ENCODE results near the gene SMIM31. TPM values are rescaled to one million over a fixed set of nuclear protein-coding genes. Genes with fewer than 3 reads are reported as not detected.

Gene SMIM31
- not detected in 2 replicates for total RNA-seq

GRCh38 chr4:164753873-164754488, at the start of gene SMIM31:
TSS of gene SMIM31 (plus strand) at chr4:164754131. CDS start at chr4:164770444, 16,313 bp downstream.

Other genes starting within 250 kb of the SMIM31 start
- not detected in 2 replicates for gene APELA, start 123.0 kb downstream of the SMIM31 start, total RNA-seq
- under 0.01 TPM in 1 of 2 replicates, not detected in the other for gene TRIM61, start 223.5 kb downstream of the SMIM31 start, total RNA-seq

All from epithelial cell of umbilical artery (primary cell).